IMR-90 (cell line): Measurements from ENCODE around the gene HMGN4. TPM values are rescaled to one million over a fixed set of nuclear protein-coding genes. Genes with fewer than 3 reads are reported as not detected.

Experiments used
- ATAC-seq: fragments of 200-7000 bp; cut with Tn5 transposase; 2 replicates; pipeline ENCODE4 v1.9.1; 2020; ENCODE audit warnings: low read depth, mild to moderate bottlenecking, moderate library complexity
- BruUV-seq: library from RNA; stranded (reverse); fragments of 400-500 nt; replicated peaks from 2 replicates; lab custom pipeline; 2021; lab: Mats Ljungman, UMichigan
- CTCF ChIA-PET: fragments of 300-600 bp; formaldehyde crosslinking; extraction: SDS; loops from one replicate; lab custom pipeline; 2021; ENCODE audit warnings: antibody characterized with exemption; lab: Yijun Ruan, JAX
- POLR2A ChIA-PET: fragments of 300-600 bp; sonication (Branson Sonifier 250); formaldehyde crosslinking; loops from one replicate; lab custom pipeline; 2022; ENCODE audit warnings: antibody characterized with exemption; ENCODE audit not compliant: unreplicated experiment; lab: Charles Lee
- DNase-seq: peaks from one replicate; pipeline ENCODE4 v3.0.0; 2013
- H2AFZ ChIP-seq: replicated peaks from 2 replicates; pipeline ENCODE3; 2013; ENCODE audit warnings: low read length, mild to moderate bottlenecking; ENCODE audit not compliant: poor library complexity
- H2AK5ac ChIP-seq: 2 replicates; pipeline ENCODE4 v1.6.1; 2013; ENCODE audit warnings: low read depth, low read length, inconsistent platforms
- H2AK9ac ChIP-seq: replicated peaks from 2 replicates; pipeline ENCODE3; 2013; ENCODE audit warnings: mild to moderate bottlenecking, low read depth, low read length, moderate library complexity; ENCODE audit not compliant: poor library complexity
- H2BK120ac ChIP-seq: 2 replicates; pipeline ENCODE4 v1.6.1; 2013; ENCODE audit warnings: low read depth, low read length, inconsistent platforms
- H2BK15ac ChIP-seq: 3 replicates; pipeline ENCODE4 v1.6.1; 2013; ENCODE audit warnings: low read depth, low read length, inconsistent platforms
- H2BK20ac ChIP-seq: 2 replicates; pipeline ENCODE4 v1.6.1; 2013; ENCODE audit warnings: low read depth, mild to moderate bottlenecking, inconsistent platforms, low read length, moderate library complexity
- H2BK5ac ChIP-seq: 2 replicates; pipeline ENCODE4 v1.6.1; 2013; ENCODE audit warnings: mild to moderate bottlenecking, low read depth, low read length, inconsistent platforms; ENCODE audit not compliant: poor library complexity, severe bottlenecking
- H3K14ac ChIP-seq: replicated peaks from 2 replicates; pipeline ENCODE4 v1.6.1; 2013; ENCODE audit warnings: low read depth, low read length, inconsistent platforms
- H3K18ac ChIP-seq: 2 replicates; pipeline ENCODE4 v1.6.1; 2013; ENCODE audit warnings: low read depth, low read length, control low read depth
- H3K23ac ChIP-seq: 2 replicates; pipeline ENCODE4 v1.6.1; 2013; ENCODE audit warnings: low read depth, low read length, inconsistent platforms
- H3K27ac ChIP-seq: 2 replicates; pipeline ENCODE4 v1.5.1; 2013; ENCODE audit warnings: mild to moderate bottlenecking, control low read depth, low read length; ENCODE audit not compliant: insufficient read depth
- H3K27me3 ChIP-seq: 2 replicates; pipeline ENCODE4 v1.6.1; 2013; ENCODE audit warnings: low read length; ENCODE audit not compliant: control insufficient read depth, insufficient read depth
- H3K36me3 ChIP-seq: 2 replicates; pipeline ENCODE4 v1.6.1; 2013; ENCODE audit warnings: low read length, mixed read lengths; ENCODE audit not compliant: control insufficient read depth, insufficient read depth
- H3K4ac ChIP-seq: 2 replicates; pipeline ENCODE4 v1.6.1; 2013; ENCODE audit warnings: low read depth, low read length, inconsistent platforms
- H3K4me1 ChIP-seq: 2 replicates; pipeline ENCODE4 v1.6.1; 2013; ENCODE audit warnings: low read length, mixed read lengths; ENCODE audit not compliant: control insufficient read depth, insufficient read depth
- H3K4me2 ChIP-seq: 2 replicates; pipeline ENCODE4 v1.6.1; 2013; ENCODE audit warnings: low read depth, mild to moderate bottlenecking, control low read depth, low read length, moderate library complexity
- H3K4me3 ChIP-seq: 2 replicates; pipeline ENCODE4 v1.5.1; 2013; ENCODE audit warnings: low read depth, mild to moderate bottlenecking, control low read depth, low read length, moderate library complexity; ENCODE audit not compliant: insufficient read depth
- H3K56ac ChIP-seq: 2 replicates; pipeline ENCODE4 v1.6.1; 2013; ENCODE audit warnings: low read length, inconsistent platforms; ENCODE audit not compliant: insufficient read depth; ENCODE audit errors: extremely low read depth
- H3K79me1 ChIP-seq, 2 experiments: 2 replicates each; pipeline ENCODE4 v1.6.1; 2013; ENCODE audit warnings: low read length in 2 of 2, inconsistent platforms in 1 of 2, low read depth in 1 of 2
- H3K9ac ChIP-seq: 2 replicates; pipeline ENCODE4 v1.6.1; 2013; ENCODE audit warnings: low read depth, low read length, control low read depth
- H3K9me1 ChIP-seq: 2 replicates; pipeline ENCODE4 v1.6.1; 2013; ENCODE audit warnings: low read length, inconsistent platforms; ENCODE audit not compliant: insufficient read depth
- H3K9me3 ChIP-seq: 2 replicates; pipeline ENCODE4 v1.6.1; 2013; ENCODE audit warnings: low read length; ENCODE audit not compliant: control insufficient read depth, insufficient read depth
- H4K20me1 ChIP-seq: 2 replicates; pipeline ENCODE4 v1.6.1; 2013; ENCODE audit warnings: low read length, inconsistent platforms; ENCODE audit not compliant: insufficient read depth
- H4K5ac ChIP-seq: 2 replicates; pipeline ENCODE4 v1.6.1; 2013; ENCODE audit warnings: mild to moderate bottlenecking, low read depth, low read length, control low read depth
- H4K8ac ChIP-seq, 2 experiments: 2 replicates each; pipeline ENCODE4 v1.6.1; 2013; ENCODE audit warnings: low read depth in 2 of 2, low read length in 2 of 2, control low read depth in 1 of 2, inconsistent platforms in 1 of 2
- H4K91ac ChIP-seq: 2 replicates; pipeline ENCODE4 v1.6.1; 2013; ENCODE audit warnings: low read depth, low read length, inconsistent platforms; ENCODE audit not compliant: insufficient read depth
- CEBPB ChIP-seq: IDR thresholded peaks from 2 replicates; pipeline ENCODE4 v1.6.1; 2012; ENCODE audit warnings: low read depth, low read length, improper control_type of control experiment
- CHD1 ChIP-seq: IDR thresholded peaks from 2 replicates; pipeline ENCODE4 v1.6.1; 2012; ENCODE audit warnings: low read depth, low read length, improper control_type of control experiment
- MAFK ChIP-seq: IDR thresholded peaks from 2 replicates; pipeline ENCODE4 v1.6.1; 2012; ENCODE audit warnings: low read depth, low read length, improper control_type of control experiment
- WGBS, 2 experiments: methylation state at CpG; one replicate each; pipeline versions ENCODE4 v1.1.5 to v1.1.7; 2013; ENCODE audit warnings: missing lambda C conversion rate in 2 of 2; ENCODE audit not compliant: insufficient read length in 1 of 2; ENCODE audit errors: extremely low coverage in 2 of 2; 5-methylcytosine and 5-hydroxymethylcytosine counted together
- dilution Hi-C: fragments of 300-500 bp; cut with HindIII; formaldehyde crosslinking; loops from one replicate; pipeline ENCODE4 v1.14.3; 2018; ENCODE audit warnings: low sequenced_read_pairs; ENCODE audit not compliant: unreplicated experiment
- in situ Hi-C: fragments of 300-500 bp; cut with MboI; formaldehyde crosslinking; loops from 3 replicates; pipeline ENCODE4 v1.14.3; 2019; ENCODE audit warnings: low sequenced_read_pairs, inconsistent platforms, mixed read lengths
- intact Hi-C: fragments of 100-400 bp; cut with micrococcal nuclease; formaldehyde crosslinking; loops from 2 replicates; pipeline ENCODE4 v1.10.0; 2022
- polyA plus RNA-seq, 3 experiments: library from polyadenylated mRNA; depleted of rRNA; stranded (reverse); fragments of >200 nt; gene quantifications; 2 replicates each; pipeline ENCODE4 v1.2.3, GENCODE V29; 2012; ENCODE audit warnings: low replicate concordance in 1 of 3
- total RNA-seq: library from RNA; depleted of rRNA; stranded (reverse); fragments of >200 nt; gene quantifications from 2 replicates; pipeline ENCODE4 v1.2.3, GENCODE V29; 2012

HMGN4 gene
- total and polyA plus RNA-seq, 2 of the 4 experiments (the other 2 are of a cell fraction): 46.4 to 50.2 TPM

DNA sequence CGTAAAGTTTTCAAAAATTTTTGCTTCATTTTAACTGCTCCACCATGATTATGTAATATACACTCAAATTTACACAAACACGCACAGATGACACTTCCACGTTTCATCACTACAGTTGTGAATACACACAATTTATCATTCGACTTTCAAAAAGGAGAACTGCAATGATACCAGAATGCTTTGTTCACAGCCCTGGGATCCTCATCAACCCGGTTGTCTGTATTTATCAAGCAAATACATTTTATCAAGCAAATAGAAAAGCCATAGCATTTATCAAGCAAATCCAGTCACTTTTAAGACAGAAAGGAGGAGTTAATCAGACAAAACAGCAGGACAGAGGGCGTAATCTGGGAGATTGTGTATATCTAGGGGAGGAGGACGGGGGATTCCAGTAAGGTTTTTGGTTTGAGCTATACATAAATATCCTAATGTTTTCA, 38.3 kb downstream of the HMGN4 start:
- BruUV-seq: no TSS peak
- H2BK20ac ChIP-seq: no peak overlapping the region
- no peak for DNase-seq
- CTCF ChIA-PET: interaction anchor here (1.4 to 3.4 kb wide), 3 partner anchors 17 to 551 kb away, joined by 4 to 24 read pairs (median 4); no protein-coding TSS in a partner anchor
- no peak overlapping the region for H3K27ac ChIP-seq
- ATAC-seq: no peak
- H2AFZ ChIP-seq: no peak overlapping the region
- H2AK9ac ChIP-seq: no peak overlapping the region
- no peaks in the 10 kb centered on the region; the same call in 1 of the 2 replicates for H4K20me1 ChIP-seq
- 52% methylated on average over 3 of the region's 7 CpGs; no CpG with 5 or more reads in 1 of the 2 experiments for WGBS, 2 experiments
- H3K4me1 ChIP-seq: no peaks in the 10 kb centered on the region
- POLR2A ChIA-PET: no interaction called here
- H3K9ac ChIP-seq: no peak overlapping the region
- no peak overlapping the region for H2BK120ac ChIP-seq
- no peak overlapping the region for H3K14ac ChIP-seq
- H3K4me2 ChIP-seq: peak overlapping the region; percentile 68; the same call in 1 of the 2 replicates
- H3K9me3 ChIP-seq: peaks cover 2% of the 10 kb centered on the region; the same call in 1 of the 2 replicates
- no peak overlapping the region for H3K56ac ChIP-seq
- no peak overlapping the region for H3K18ac ChIP-seq
- H3K36me3 ChIP-seq: no peaks in the 10 kb centered on the region
- H4K8ac ChIP-seq: no peak overlapping the region
- no peak overlapping the region for H2BK5ac ChIP-seq
- peaks cover under 1% of the 10 kb centered on the region; the same call in 1 of the 2 replicates for H3K27me3 ChIP-seq
- no peak overlapping the region for H4K5ac ChIP-seq
- peak overlapping the region; percentile 6; the same call in 1 of the 2 replicates for H3K4me3 ChIP-seq
- no peak overlapping the region for H2AK5ac ChIP-seq
- in situ Hi-C loops (no loop called here), intact Hi-C loops (no loop called here), dilution Hi-C loops (no loop called here)
- no peaks in the 10 kb centered on the region for H3K9me1 ChIP-seq
- H4K91ac ChIP-seq: no peak overlapping the region
- H3K79me1 ChIP-seq: no peaks in the 10 kb centered on the region
- H2BK15ac ChIP-seq: no peak overlapping the region
- H3K23ac ChIP-seq: no peak overlapping the region
- no peak for TF ChIP-seq MAFK
- no peak for TF ChIP-seq CHD1
- TF ChIP-seq CEBPB: 0 out of 2 replicates have a peak, but pooled peaks have one; percentile 5
- no peak overlapping the region for H3K4ac ChIP-seq
